ENCODE measurements around the gene FA2H.
A peak's percentile ranks its signal among the peaks of the same experiment; 100 is the strongest.

The FA2H gene

GRCh38 chr16:74771656-74772315, 2.8 kb downstream of the FA2H start:
- Histone ChIP-seq H3K27ac (replicated peaks; ENCODE audit: low read length) (no peak overlapping the region), H2AK5ac (ENCODE audit: low read depth, low read length) (no peak overlapping the region), H2AFZ (ENCODE audit: low read length) (no peak overlapping the region), H3K4me2 (ENCODE audit: insufficient read depth, low read length, poor library complexity, severe bottlenecking) (no peak overlapping the region), H3K4me3 (ENCODE audit: low read length in 2 of 2) (no peak overlapping the region), H4K8ac (ENCODE audit: low read depth, low read length) (no peak overlapping the region), H2BK120ac (ENCODE audit: low read depth, low read length) (no peak overlapping the region), H2BK5ac (ENCODE audit: low read length) (no peak overlapping the region), H3K9ac (ENCODE audit: low read depth, low read length, poor library complexity) (no peak overlapping the region), H2BK12ac (ENCODE audit: low read length) (no peak overlapping the region), H3K4ac (ENCODE audit: low read length) (no peak overlapping the region), H3K36me3 (replicated peaks in 1 of 2; ENCODE audit: control insufficient read depth in 2 of 2, insufficient read depth in 2 of 2, low read length in 2 of 2) (no peaks in the 10 kb centered on the region), H4K91ac (ENCODE audit: low read depth, low read length, poor library complexity) (no peak overlapping the region), H3K79me1 (ENCODE audit: low read depth, low read length) (no peaks in the 10 kb centered on the region), H3K14ac (ENCODE audit: low read length) (peak overlapping the region; percentile 56), H3K4me1 (ENCODE audit: control insufficient read depth in 2 of 2, insufficient read depth in 1 of 2, low read depth in 1 of 2, low read length in 2 of 2) (peaks cover 4 to 7% of the 10 kb centered on the region in 2 donors), H3K9me3 (replicated peaks in 1 of 2; ENCODE audit: control insufficient read depth in 2 of 2, insufficient read depth in 1 of 2, low read depth in 1 of 2, low read length in 2 of 2) (no peaks in the 10 kb centered on the region), H2BK15ac (ENCODE audit: low read length) (no peak overlapping the region), H3K18ac (ENCODE audit: low read length) (no peak overlapping the region), H3K23ac (ENCODE audit: low read depth, low read length, poor library complexity) (no peak overlapping the region), H3K27me3 (ENCODE audit: control insufficient read depth in 3 of 3, insufficient read depth in 3 of 3, low read depth in 1 of 3, low read length in 3 of 3) (peaks cover 8 to 71% (median 28%) of the 10 kb centered on the region in 3 experiments)
- WGBS, 2 donors (ENCODE audit: extremely low coverage in 2 of 2, insufficient read length in 2 of 2, insufficient replicate concordance in 1 of 2), result no CpG with 5 or more reads among the region's 11 CpGs
- DNase-seq (ENCODE audit: low spot score), result no peak

GRCh38 chr16:74770831-74771526, 3.6 kb downstream of the FA2H start:
- DNase-seq (ENCODE audit: low spot score), result no peak
- Histone ChIP-seq H3K36me3 (replicated peaks in 1 of 2; ENCODE audit: control insufficient read depth in 2 of 2, insufficient read depth in 2 of 2, low read length in 2 of 2) (no peaks in the 10 kb centered on the region), H3K14ac (ENCODE audit: low read length) (no peak overlapping the region), H2BK15ac (ENCODE audit: low read length) (no peak overlapping the region), H2AK5ac (ENCODE audit: low read depth, low read length) (no peak overlapping the region), H3K18ac (ENCODE audit: low read length) (no peak overlapping the region), H3K23ac (ENCODE audit: low read depth, low read length, poor library complexity) (no peak overlapping the region), H3K4me3 (ENCODE audit: low read length in 2 of 2) (no peak overlapping the region), H2BK12ac (ENCODE audit: low read length) (no peak overlapping the region), H4K91ac (ENCODE audit: low read depth, low read length, poor library complexity) (no peak overlapping the region), H3K4ac (ENCODE audit: low read length) (no peak overlapping the region), H3K9me3 (replicated peaks in 1 of 2; ENCODE audit: control insufficient read depth in 2 of 2, insufficient read depth in 1 of 2, low read depth in 1 of 2, low read length in 2 of 2) (no peaks in the 10 kb centered on the region), H3K79me1 (ENCODE audit: low read depth, low read length) (no peaks in the 10 kb centered on the region), H4K8ac (ENCODE audit: low read depth, low read length) (no peak overlapping the region), H2BK5ac (ENCODE audit: low read length) (no peak overlapping the region), H2BK120ac (ENCODE audit: low read depth, low read length) (no peak overlapping the region), H3K27me3 (ENCODE audit: control insufficient read depth in 3 of 3, insufficient read depth in 3 of 3, low read depth in 1 of 3, low read length in 3 of 3) (peaks cover 8 to 71% (median 28%) of the 10 kb centered on the region in 3 experiments), H3K4me1 (ENCODE audit: control insufficient read depth in 2 of 2, insufficient read depth in 1 of 2, low read depth in 1 of 2, low read length in 2 of 2) (peaks cover 4 to 7% of the 10 kb centered on the region in 2 donors), H3K9ac (ENCODE audit: low read depth, low read length, poor library complexity) (no peak overlapping the region), H3K27ac (replicated peaks; ENCODE audit: low read length) (no peak overlapping the region), H2AFZ (ENCODE audit: low read length) (no peak overlapping the region), H3K4me2 (ENCODE audit: insufficient read depth, low read length, poor library complexity, severe bottlenecking) (no peak overlapping the region)
- no CpG with 5 or more reads among the region's 13 CpGs for WGBS, 2 donors (ENCODE audit: extremely low coverage in 2 of 2, insufficient read length in 2 of 2, insufficient replicate concordance in 1 of 2)

- no peak overlapping the region for H3K4me3 ChIP-seq (ENCODE audit: low read length in 2 of 2)
- H3K9me3 ChIP-seq (replicated peaks in 1 of 2; ENCODE audit: control insufficient read depth in 2 of 2, insufficient read depth in 1 of 2, low read depth in 1 of 2, low read length in 2 of 2), result no peaks in the 10 kb centered on the region
- DNase-seq (ENCODE audit: low spot score), result no peak
- peak overlapping the region; percentile 6 for H2BK12ac ChIP-seq (ENCODE audit: low read length)
- no peak overlapping the region for H4K91ac ChIP-seq (ENCODE audit: low read depth, low read length, poor library complexity)
- H3K18ac ChIP-seq (ENCODE audit: low read length), result peak overlapping the region; percentile 64
- H4K8ac ChIP-seq (ENCODE audit: low read depth, low read length), result no peak overlapping the region
- H3K27me3 ChIP-seq (ENCODE audit: control insufficient read depth in 3 of 3, insufficient read depth in 3 of 3, low read depth in 1 of 3, low read length in 3 of 3), result peaks cover 8 to 61% (median 20%) of the 10 kb centered on the region in 3 experiments
- no peak overlapping the region for H2BK15ac ChIP-seq (ENCODE audit: low read length)
- no peak overlapping the region for H3K27ac ChIP-seq (replicated peaks; ENCODE audit: low read length)
- H3K79me1 ChIP-seq (ENCODE audit: low read depth, low read length), result no peaks in the 10 kb centered on the region
- no peaks in the 10 kb centered on the region for H3K36me3 ChIP-seq (replicated peaks in 1 of 2; ENCODE audit: control insufficient read depth in 2 of 2, insufficient read depth in 2 of 2, low read length in 2 of 2)
- H3K4me2 ChIP-seq (ENCODE audit: insufficient read depth, low read length, poor library complexity, severe bottlenecking), result no peak overlapping the region
- WGBS, 2 donors (ENCODE audit: extremely low coverage in 2 of 2, insufficient read length in 2 of 2, insufficient replicate concordance in 1 of 2), result no CpG with 5 or more reads among the region's 10 CpGs
- no peak overlapping the region for H2BK5ac ChIP-seq (ENCODE audit: low read length)
- H2AFZ ChIP-seq (ENCODE audit: low read length), result no peak overlapping the region
- peak overlapping the region; percentile 90 for H3K14ac ChIP-seq (ENCODE audit: low read length)
- no peak overlapping the region for H2BK120ac ChIP-seq (ENCODE audit: low read depth, low read length)
- H2AK5ac ChIP-seq (ENCODE audit: low read depth, low read length), result no peak overlapping the region
- peak overlapping the region; percentile 17 for H3K23ac ChIP-seq (ENCODE audit: low read depth, low read length, poor library complexity)
- H3K4me1 ChIP-seq (ENCODE audit: control insufficient read depth in 2 of 2, insufficient read depth in 1 of 2, low read depth in 1 of 2, low read length in 2 of 2), result peaks cover 4 to 5% of the 10 kb centered on the region in 2 donors
- H3K9ac ChIP-seq (ENCODE audit: low read depth, low read length, poor library complexity), result peak overlapping the region; percentile 21
- no peak overlapping the region for H3K4ac ChIP-seq (ENCODE audit: low read length)
Observed at GRCh38 chr16:74769586-74770190, 4.9 kb downstream of the FA2H start.

GRCh38 chr16:74768239-74768638, 6.4 kb downstream of the FA2H start:
- Histone ChIP-seq H2BK5ac (ENCODE audit: low read length) (no peak overlapping the region), H3K14ac (ENCODE audit: low read length) (no peak overlapping the region)

More at GRCh38 chr16:74768239-74768638, 6.4 kb downstream of the FA2H start:
- no peak overlapping the region for H3K4ac ChIP-seq (ENCODE audit: low read length)
- no peaks in the 10 kb centered on the region for H3K79me1 ChIP-seq (ENCODE audit: low read depth, low read length)
- no peak overlapping the region for H2AFZ ChIP-seq (ENCODE audit: low read length)
- H3K4me3 ChIP-seq (ENCODE audit: low read length in 2 of 2), result no peak overlapping the region
- H4K91ac ChIP-seq (ENCODE audit: low read depth, low read length, poor library complexity), result no peak overlapping the region
- H3K27ac ChIP-seq (replicated peaks; ENCODE audit: low read length), result no peak overlapping the region
- H3K27me3 ChIP-seq (ENCODE audit: control insufficient read depth in 3 of 3, insufficient read depth in 3 of 3, low read depth in 1 of 3, low read length in 3 of 3), result peaks cover 2 to 48% (median 9%) of the 10 kb centered on the region in 3 experiments
- no peak overlapping the region for H2BK120ac ChIP-seq (ENCODE audit: low read depth, low read length)
- H2BK12ac ChIP-seq (ENCODE audit: low read length), result no peak overlapping the region
- no peaks in the 10 kb centered on the region for H3K9me3 ChIP-seq (replicated peaks in 1 of 2; ENCODE audit: control insufficient read depth in 2 of 2, insufficient read depth in 1 of 2, low read depth in 1 of 2, low read length in 2 of 2)
- DNase-seq (ENCODE audit: low spot score), result no peak
- no peak overlapping the region for H3K4me2 ChIP-seq (ENCODE audit: insufficient read depth, low read length, poor library complexity, severe bottlenecking)
- no peak overlapping the region for H4K8ac ChIP-seq (ENCODE audit: low read depth, low read length)
- no CpG with 5 or more reads among the region's 6 CpGs for WGBS, 2 donors (ENCODE audit: extremely low coverage in 2 of 2, insufficient read length in 2 of 2, insufficient replicate concordance in 1 of 2)
- no peaks in the 10 kb centered on the region for H3K4me1 ChIP-seq (ENCODE audit: control insufficient read depth in 2 of 2, insufficient read depth in 1 of 2, low read depth in 1 of 2, low read length in 2 of 2)
- H3K36me3 ChIP-seq (replicated peaks in 1 of 2; ENCODE audit: control insufficient read depth in 2 of 2, insufficient read depth in 2 of 2, low read length in 2 of 2), result no peaks in the 10 kb centered on the region
- H2BK15ac ChIP-seq (ENCODE audit: low read length), result no peak overlapping the region
- no peak overlapping the region for H3K9ac ChIP-seq (ENCODE audit: low read depth, low read length, poor library complexity)
- H3K18ac ChIP-seq (ENCODE audit: low read length), result no peak overlapping the region
- no peak overlapping the region for H3K23ac ChIP-seq (ENCODE audit: low read depth, low read length, poor library complexity)
- no peak overlapping the region for H2AK5ac ChIP-seq (ENCODE audit: low read depth, low read length)

All from neuronal stem cell (in vitro differentiated cells).